Uterus (tissue), 2 donors: Measurements from ENCODE around the gene TLE1.

Experiments used
- POLR2A ChIP-seq, 2 donors: fragments of 450-650 bp; IDR thresholded peaks; one replicate each; pipeline ENCODE4 v1.6.1; 2016; ENCODE audit warnings: antibody characterized with exemption in 2 of 2, mild to moderate bottlenecking in 1 of 2, moderate library complexity in 1 of 2
- TF ChIP-seq, protein P1 (sequence below), 4 experiments: fragments of 200-600 bp in 2 of 4; fragments of 450-650 bp in 2 of 4; sonication (generic) in 2 of 4; IDR thresholded peaks; one replicate each; pipeline ENCODE4 v1.5.1; 2016 to 2019; ENCODE audit warnings: antibody characterized with exemption in 4 of 4, mild to moderate bottlenecking in 2 of 4, moderate library complexity in 1 of 4

DNA sequence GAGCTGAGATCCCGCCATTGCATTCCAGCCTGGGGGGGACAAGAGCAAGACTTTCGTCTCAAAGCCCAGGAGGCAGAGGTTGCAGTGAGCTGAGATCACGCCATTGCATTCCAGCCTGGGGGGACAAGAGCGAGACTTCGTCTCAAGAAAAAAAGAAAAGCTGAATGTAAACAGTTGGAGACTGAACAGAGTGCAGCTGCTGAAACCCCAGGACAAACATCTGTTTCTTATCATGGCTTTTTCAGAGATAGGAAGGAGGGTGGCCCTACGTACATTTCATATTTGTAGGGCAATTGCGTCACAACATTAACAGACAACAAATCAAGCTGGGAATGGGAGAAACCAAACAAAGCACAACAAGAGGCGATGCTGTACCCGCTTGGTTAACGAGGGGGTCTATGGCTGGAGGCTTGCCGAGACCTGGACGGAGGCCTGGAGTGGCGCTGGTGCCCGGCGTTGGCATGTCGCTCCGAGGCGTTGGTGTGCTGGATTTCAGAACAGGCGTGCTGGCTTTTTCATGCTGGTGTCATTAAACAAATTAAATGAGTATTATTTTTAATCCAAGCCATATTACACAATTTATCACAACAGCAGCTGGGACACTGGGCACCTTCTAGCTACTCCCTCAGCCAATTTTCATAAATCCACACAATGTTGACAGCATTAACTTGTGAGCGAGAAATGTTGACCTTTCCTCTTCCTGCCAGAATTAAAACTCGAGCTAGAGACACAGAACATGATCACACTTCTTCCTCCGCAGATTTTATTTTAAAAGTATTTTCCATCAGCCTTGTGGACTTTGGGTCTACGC is 76.1 kb downstream of the TLE1 start:
- TF ChIP-seq, protein P1, sequence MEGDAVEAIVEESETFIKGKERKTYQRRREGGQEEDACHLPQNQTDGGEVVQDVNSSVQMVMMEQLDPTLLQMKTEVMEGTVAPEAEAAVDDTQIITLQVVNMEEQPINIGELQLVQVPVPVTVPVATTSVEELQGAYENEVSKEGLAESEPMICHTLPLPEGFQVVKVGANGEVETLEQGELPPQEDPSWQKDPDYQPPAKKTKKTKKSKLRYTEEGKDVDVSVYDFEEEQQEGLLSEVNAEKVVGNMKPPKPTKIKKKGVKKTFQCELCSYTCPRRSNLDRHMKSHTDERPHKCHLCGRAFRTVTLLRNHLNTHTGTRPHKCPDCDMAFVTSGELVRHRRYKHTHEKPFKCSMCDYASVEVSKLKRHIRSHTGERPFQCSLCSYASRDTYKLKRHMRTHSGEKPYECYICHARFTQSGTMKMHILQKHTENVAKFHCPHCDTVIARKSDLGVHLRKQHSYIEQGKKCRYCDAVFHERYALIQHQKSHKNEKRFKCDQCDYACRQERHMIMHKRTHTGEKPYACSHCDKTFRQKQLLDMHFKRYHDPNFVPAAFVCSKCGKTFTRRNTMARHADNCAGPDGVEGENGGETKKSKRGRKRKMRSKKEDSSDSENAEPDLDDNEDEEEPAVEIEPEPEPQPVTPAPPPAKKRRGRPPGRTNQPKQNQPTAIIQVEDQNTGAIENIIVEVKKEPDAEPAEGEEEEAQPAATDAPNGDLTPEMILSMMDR (IDR thresholded peaks at IDR 0.05) = no peak
- no peak for TF ChIP-seq POLR2A (IDR thresholded peaks at IDR 0.05)
